ENCODE measurements around the gene PLCL1. TPM values are rescaled to one million over a fixed set of nuclear protein-coding genes. Genes with fewer than 3 reads are reported as not detected.

Gene PLCL1
- total RNA-seq, 4 donors from 2014 or later, result 0.34 to 4.2 (median 1.2) TPM

- Histone ChIP-seq H3K9me3 (no peaks in the 10 kb centered on the region), H3K27me3 (no peaks in the 10 kb centered on the region), H3K4me1 (peaks cover 0 to 17% (median 9%) of the 10 kb centered on the region in 3 donors), H3K4me3 (no peak overlapping the region), H3K36me3 (no peaks in the 10 kb centered on the region), H3K27ac (no peak overlapping the region)
- WGBS, 2 donors, result 55 to 57% methylated on average over 3 of the region's 3 CpGs
- intact Hi-C loops (cut with DNase I), result no loop called here
- no peak for DNase-seq
- no peak for TF ChIP-seq CTCF (IDR thresholded peaks at IDR 0.05)
- TF ChIP-seq POLR2A (IDR thresholded peaks at IDR 0.05), result no peak
Observed at GRCh38 chr2:197879812-197880408, 75.5 kb downstream of the PLCL1 start.

- H3K27ac ChIP-seq, result no peak overlapping the region
- 70 to 76% methylated on average over 3 of the region's 3 CpGs for WGBS, 2 donors
- no peaks in the 10 kb centered on the region for H3K9me3 ChIP-seq
- H3K4me1 ChIP-seq, result peaks cover 0 to 11% (median 8%) of the 10 kb centered on the region in 3 donors
- H3K36me3 ChIP-seq, result no peaks in the 10 kb centered on the region
- DNase-seq, result no peak
- H3K4me3 ChIP-seq, result no peak overlapping the region
- H3K27me3 ChIP-seq, result no peaks in the 10 kb centered on the region
- TF ChIP-seq CTCF (IDR thresholded peaks at IDR 0.05) (no peak), POLR2A (IDR thresholded peaks at IDR 0.05) (no peak)
- intact Hi-C loops (cut with DNase I), result no loop called here
Observed at GRCh38 chr2:197883354-197884032, 79.1 kb downstream of the PLCL1 start.

- TF ChIP-seq POLR2A (IDR thresholded peaks at IDR 0.05) (no peak), CTCF (IDR thresholded peaks at IDR 0.05) (no peak)
- Histone ChIP-seq H3K36me3 (no peaks in the 10 kb centered on the region), H3K27ac (no peak overlapping the region), H3K4me3 (no peak overlapping the region), H3K4me1 (peaks cover 0 to 3% (median under 1%) of the 10 kb centered on the region in 3 donors), H3K27me3 (no peaks in the 10 kb centered on the region), H3K9me3 (no peaks in the 10 kb centered on the region)
- intact Hi-C loops (cut with DNase I), result no loop called here
- DNase-seq, result no peak
- WGBS, 2 donors, result 67 to 68% methylated on average over 3 of the region's 3 CpGs
Observed at GRCh38 chr2:197884252-197884651, 79.9 kb downstream of the PLCL1 start.

GRCh38 chr2:197885126-197885525 lies 80.7 kb downstream of the PLCL1 start:
- H3K27me3 ChIP-seq, result no peaks in the 10 kb centered on the region
- no peak overlapping the region for H3K27ac ChIP-seq
- no peaks in the 10 kb centered on the region for H3K9me3 ChIP-seq
- WGBS, 2 donors, result 89 to 91% methylated on average over 3 of the region's 3 CpGs
- peaks cover 0 to 5% (median 0%) of the 10 kb centered on the region in 3 donors for H3K4me1 ChIP-seq
- H3K4me3 ChIP-seq, result no peak overlapping the region
- intact Hi-C loops (cut with DNase I), result no loop called here
- no peaks in the 10 kb centered on the region for H3K36me3 ChIP-seq
- DNase-seq, result no peak
- TF ChIP-seq POLR2A (IDR thresholded peaks at IDR 0.05) (no peak), CTCF (IDR thresholded peaks at IDR 0.05) (no peak)

GRCh38 chr2:197885587-197885986 lies 81.2 kb downstream of the PLCL1 start:
- TF ChIP-seq POLR2A (IDR thresholded peaks at IDR 0.05), result no peak
- TF ChIP-seq CTCF (IDR thresholded peaks at IDR 0.05), result no peak
- no peak overlapping the region for H3K4me3 ChIP-seq
- H3K36me3 ChIP-seq, result no peaks in the 10 kb centered on the region
- H3K27me3 ChIP-seq, result no peaks in the 10 kb centered on the region
- no peak overlapping the region for H3K27ac ChIP-seq
- no peak for DNase-seq
- H3K9me3 ChIP-seq, result no peaks in the 10 kb centered on the region
- intact Hi-C loops (cut with DNase I), result no loop called here
- 87 to 95% methylated on average over 4 of the region's 4 CpGs for WGBS, 2 donors
- peaks cover 0 to 7% (median 0%) of the 10 kb centered on the region in 3 donors for H3K4me1 ChIP-seq

Measured in esophagus squamous epithelium (tissue), 5 donors.